Muscle of leg (tissue), 11 donors: ENCODE data around the gene SH3PXD2B. TPM values are rescaled to one million over a fixed set of nuclear protein-coding genes. Genes with fewer than 3 reads are reported as not detected.
"Not testable (repeated sequence)": the region's sequence is repeated elsewhere in the genome, so short reads cannot be mapped to it uniquely, and the experiment has no call there.

ENCODE experiments used
- DNase-seq: peaks from one replicate; pipeline ENCODE4 v3.0.0; 2013
- H3K27ac ChIP-seq: one replicate; pipeline ENCODE4 v1.5.1; 2013; ENCODE audit warnings: mild to moderate bottlenecking, low read length, control low read depth
- H3K27me3 ChIP-seq: one replicate; pipeline ENCODE4 v1.6.1; 2013; ENCODE audit warnings: low read length; ENCODE audit not compliant: control insufficient read depth, insufficient read depth
- H3K36me3 ChIP-seq: one replicate; pipeline ENCODE4 v1.6.1; 2013; ENCODE audit warnings: low read length; ENCODE audit not compliant: control insufficient read depth, insufficient read depth
- H3K4me1 ChIP-seq: one replicate; pipeline ENCODE4 v1.6.1; 2013; ENCODE audit warnings: low read length; ENCODE audit not compliant: control insufficient read depth, insufficient read depth
- H3K4me3 ChIP-seq: one replicate; pipeline ENCODE4 v1.5.1; 2013; ENCODE audit warnings: low read length, control low read depth
- H3K9me3 ChIP-seq: replicated peaks from 2 replicates; pipeline ENCODE4 v1.6.1; 2013; ENCODE audit warnings: low read depth, low read length; ENCODE audit not compliant: control insufficient read depth
- WGBS: methylation state at CpG from one replicate; pipeline ENCODE4 v1.1.5; 2013; ENCODE audit warnings: missing lambda C conversion rate; ENCODE audit not compliant: insufficient coverage; 5-methylcytosine and 5-hydroxymethylcytosine counted together
- polyA plus RNA-seq, 8 donors: library from polyadenylated mRNA; unstranded; fragments of 120-200 nt; gene quantifications; one replicate each; pipeline versions ENCODE4 v1.2.1 to v1.2.3, GENCODE V29; 2013; ENCODE audit warnings: inconsistent platforms in 1 of 8, low replicate concordance in 1 of 8; ENCODE audit not compliant: insufficient read length in 8 of 8, insufficient read depth in 1 of 8
- total RNA-seq: library from RNA; stranded (reverse); fragments of 120-200 nt; gene quantifications from one replicate; pipeline ENCODE4 v1.2.4, GENCODE V29; 2013

SH3PXD2B gene
- total and polyA plus RNA-seq, 9 donors, result 19.2 to 60.9 (median 36.1) TPM

DNA sequence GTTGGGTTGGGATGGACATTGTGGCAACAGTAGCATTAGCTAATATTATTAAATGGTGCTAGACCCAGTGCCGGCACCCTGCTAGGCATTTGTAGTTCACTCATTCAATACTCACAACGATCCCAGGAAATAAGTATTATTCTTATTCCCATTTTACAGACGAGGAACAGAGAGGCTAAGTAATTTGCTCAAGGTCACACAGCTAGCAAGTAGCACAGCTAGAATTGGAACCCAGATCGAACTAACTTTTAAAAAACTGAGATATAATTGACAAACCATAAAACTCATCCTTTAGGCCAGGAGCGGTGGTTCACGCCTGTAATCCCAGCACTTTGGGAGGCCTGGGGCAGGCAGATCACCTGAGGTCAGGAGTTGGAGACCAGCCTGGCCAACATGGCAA lies 79.5 kb downstream of the SH3PXD2B start:
- 94% methylated on average over 5 of the region's 6 CpGs for WGBS

DNA sequence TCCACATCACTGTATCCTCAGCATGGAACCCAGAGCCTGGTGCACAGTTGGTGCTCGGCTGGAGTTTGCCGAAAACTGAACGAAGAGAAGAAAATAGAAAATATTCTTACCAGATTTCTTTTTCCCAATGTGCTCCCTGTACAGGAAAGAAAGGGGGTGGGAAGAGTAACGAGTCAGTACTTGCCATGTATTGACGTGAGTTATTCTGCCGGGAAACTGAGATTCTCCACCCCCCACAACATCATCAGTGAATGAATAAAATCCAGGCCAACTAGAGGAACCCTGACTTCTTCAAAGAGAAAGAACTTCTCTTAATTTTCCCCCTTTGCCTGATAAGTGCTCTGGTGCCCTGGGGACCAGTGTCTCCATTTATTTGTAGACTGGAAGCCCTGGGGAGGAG lies 80.6 kb downstream of the SH3PXD2B start:
- H3K4me1 ChIP-seq, result no peaks in the 10 kb centered on the region
- H3K36me3 ChIP-seq, result peaks cover 51% of the 10 kb centered on the region
- WGBS, result no CpG with 5 or more reads among the region's 6 CpGs
- no peak for DNase-seq
- H3K27ac ChIP-seq, result no peak overlapping the region
- H3K27me3 ChIP-seq, result no peaks in the 10 kb centered on the region
- peaks cover 10% of the 10 kb centered on the region for H3K9me3 ChIP-seq
- no peak overlapping the region for H3K4me3 ChIP-seq

More for the DNA sequence above, 79.5 kb downstream of the SH3PXD2B start:
- H3K4me1 ChIP-seq, result no peaks in the 10 kb centered on the region
- H3K27me3 ChIP-seq, result no peaks in the 10 kb centered on the region
- H3K36me3 ChIP-seq, result peaks cover 55% of the 10 kb centered on the region
- peaks cover 10% of the 10 kb centered on the region for H3K9me3 ChIP-seq
- H3K27ac ChIP-seq, result no peak overlapping the region
- H3K4me3 ChIP-seq, result no peak overlapping the region
- DNase-seq, result no peak

DNA sequence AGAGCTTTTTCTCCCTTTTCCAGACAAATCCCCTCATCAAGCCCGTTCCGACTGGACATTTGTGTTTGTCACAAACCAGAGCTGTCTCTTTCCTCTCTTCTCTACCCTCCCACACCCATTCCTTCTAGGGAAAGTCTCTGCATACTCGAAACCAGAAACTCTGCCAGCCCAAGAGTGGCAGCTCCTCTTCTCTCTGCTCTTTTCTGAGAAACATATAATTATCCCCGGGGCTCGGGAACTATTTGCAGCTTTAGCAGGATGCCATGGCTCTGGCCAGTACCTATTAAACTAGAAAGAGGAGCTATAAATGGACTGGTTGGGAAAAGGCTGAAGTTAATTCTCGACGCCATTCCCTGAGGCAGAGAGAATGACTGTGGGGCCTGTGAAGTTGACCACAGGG lies 82.6 kb downstream of the SH3PXD2B start:
- no peak overlapping the region for H3K27ac ChIP-seq
- 91% methylated on average over 4 of the region's 7 CpGs for WGBS
- peaks cover 10% of the 10 kb centered on the region for H3K9me3 ChIP-seq
- peaks cover 42% of the 10 kb centered on the region for H3K36me3 ChIP-seq
- H3K27me3 ChIP-seq, result no peaks in the 10 kb centered on the region
- H3K4me3 ChIP-seq, result no peak overlapping the region
- no peak for DNase-seq
- no peaks in the 10 kb centered on the region for H3K4me1 ChIP-seq

DNA sequence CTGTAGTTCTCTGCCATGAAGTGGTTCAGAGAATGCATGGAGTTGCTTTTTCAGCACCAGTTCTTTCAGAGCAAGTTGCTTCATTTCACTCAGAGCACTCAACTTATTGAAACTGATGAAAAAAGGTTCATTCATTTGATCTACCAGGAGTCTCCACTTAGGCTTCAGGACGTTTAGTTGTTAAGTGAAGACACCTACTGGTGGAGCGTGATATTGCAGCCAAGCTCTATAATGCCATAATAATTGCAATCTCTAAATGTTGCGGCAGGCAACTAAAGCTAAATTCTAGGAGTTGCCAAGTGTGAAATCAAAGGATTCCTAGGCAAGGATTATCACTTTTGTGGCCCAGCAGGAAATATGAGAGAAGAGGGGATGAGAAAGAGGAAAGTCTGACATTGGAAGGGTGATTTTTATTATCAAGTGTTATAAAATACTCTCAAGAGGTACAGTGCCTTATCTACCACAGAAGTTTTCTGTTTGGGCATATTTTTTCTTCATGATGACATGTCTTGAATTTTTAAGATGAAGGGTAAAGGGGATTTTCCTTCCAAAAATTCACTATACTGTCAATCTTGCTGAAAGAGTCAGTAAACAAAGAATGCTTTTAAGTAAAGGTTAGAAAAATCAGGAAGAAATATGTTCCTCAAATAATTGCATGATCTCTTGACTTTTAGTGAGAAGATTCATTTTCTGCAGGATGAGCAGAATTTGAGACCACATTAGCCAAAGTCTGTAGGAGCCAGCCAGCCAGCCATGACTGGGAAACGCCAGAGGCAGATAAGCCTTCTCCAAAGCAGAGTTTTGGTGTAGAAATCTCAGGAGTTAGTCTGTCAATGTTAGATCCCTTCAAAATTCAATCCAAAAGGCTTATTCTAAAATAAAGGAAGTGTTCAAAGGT lies 83.4 kb downstream of the SH3PXD2B start:
- Histone ChIP-seq H3K4me1 (no peaks in the 10 kb centered on the region), H3K27me3 (no peaks in the 10 kb centered on the region), H3K27ac (no peak overlapping the region), H3K4me3 (no peak overlapping the region), H3K9me3 (peaks cover 10% of the 10 kb centered on the region), H3K36me3 (peaks cover 39% of the 10 kb centered on the region)
- DNase-seq, result no peak
- 83% methylated on average over 1 of the region's 4 CpGs for WGBS

DNA sequence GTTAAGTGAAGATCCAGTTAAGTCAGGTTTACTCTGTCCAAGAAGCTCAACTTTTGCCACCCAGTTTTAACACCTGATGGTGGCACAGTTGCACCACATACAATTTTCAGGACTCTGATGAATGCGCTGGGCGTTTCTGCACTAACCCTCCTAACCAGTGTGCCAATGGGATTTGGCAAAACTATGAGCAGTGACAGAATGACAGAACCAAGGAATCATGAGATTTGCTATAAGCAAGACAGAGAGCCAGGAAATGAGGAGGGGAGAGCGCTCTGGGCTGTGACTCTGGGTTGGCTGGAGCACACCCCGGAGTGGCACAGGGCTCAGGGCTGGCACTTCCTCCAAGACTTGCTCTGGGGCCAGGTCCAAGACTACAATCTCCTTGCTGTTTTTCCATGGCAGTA lies 84.1 kb downstream of the SH3PXD2B start:
- Histone ChIP-seq H3K4me1 (no peaks in the 10 kb centered on the region), H3K27me3 (no peaks in the 10 kb centered on the region), H3K27ac (no peak overlapping the region), H3K4me3 (no peak overlapping the region), H3K9me3 (peaks cover 10% of the 10 kb centered on the region), H3K36me3 (peaks cover 45% of the 10 kb centered on the region)
- peak; percentile 49 for DNase-seq
- WGBS, result 97% methylated on average over 4 of the region's 4 CpGs

DNA sequence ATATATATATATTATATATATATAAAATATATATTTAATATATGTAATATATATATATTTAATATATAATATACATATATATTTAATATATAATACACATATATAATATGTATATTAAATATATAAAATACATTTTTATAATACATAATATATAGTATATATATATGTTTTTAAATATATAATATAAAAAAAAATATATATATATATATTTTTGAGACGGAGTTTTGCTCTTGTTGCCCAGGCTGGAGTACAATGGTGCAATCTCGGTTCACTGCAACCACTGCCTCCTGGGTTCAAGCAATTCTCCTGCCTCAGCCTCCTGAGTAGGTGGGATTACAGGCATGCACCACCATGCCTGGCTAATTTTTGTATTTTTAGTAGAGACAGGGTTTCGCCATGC lies 85.6 kb downstream of the SH3PXD2B start:
- H3K9me3 ChIP-seq, H3K27ac ChIP-seq, DNase-seq, H3K4me3 ChIP-seq, H3K4me1 ChIP-seq, H3K27me3 ChIP-seq: not testable (repeated sequence)
- WGBS, result 100% methylated on average over 1 of the region's 3 CpGs
- peaks cover 39% of the 10 kb centered on the region for H3K36me3 ChIP-seq

DNA sequence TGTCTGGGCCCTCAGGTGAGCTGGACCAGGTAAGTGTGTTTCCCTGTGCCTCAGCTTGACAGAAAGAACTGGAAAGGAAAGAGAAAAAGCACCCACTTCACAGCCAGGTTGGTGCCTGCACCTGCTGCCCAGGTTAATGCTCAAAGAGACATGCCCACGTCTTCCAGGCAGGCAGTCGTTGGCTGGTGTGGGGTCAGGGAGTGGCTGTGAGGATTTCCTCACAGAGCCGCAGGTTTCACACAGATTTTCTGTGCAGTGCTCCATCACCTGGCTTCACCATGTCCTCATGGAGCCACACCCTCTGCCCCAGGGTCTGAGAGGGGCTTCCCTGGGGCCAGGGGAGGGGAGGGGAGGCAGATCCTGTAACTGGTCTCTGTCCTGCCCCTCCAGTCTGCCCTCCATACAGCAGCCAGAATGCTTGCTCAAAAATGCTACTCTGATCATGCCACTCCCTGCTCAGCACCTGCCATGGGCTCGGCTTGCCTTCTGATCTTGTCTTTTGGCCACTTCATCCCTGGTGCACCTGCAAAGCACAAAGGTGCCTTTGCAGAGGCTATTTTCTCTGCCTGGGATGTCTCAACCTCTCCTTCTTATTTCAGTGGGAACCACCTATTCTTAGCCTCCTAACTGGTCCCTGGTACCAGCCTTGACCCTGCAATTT lies 88.2 kb downstream of the SH3PXD2B start:
- 90% methylated on average over 3 of the region's 4 CpGs for WGBS
- no peaks in the 10 kb centered on the region for H3K4me1 ChIP-seq
- no peaks in the 10 kb centered on the region for H3K27me3 ChIP-seq
- H3K27ac ChIP-seq, result no peak overlapping the region
- H3K36me3 ChIP-seq, result peaks cover 32% of the 10 kb centered on the region
- peaks cover 3% of the 10 kb centered on the region for H3K9me3 ChIP-seq
- DNase-seq, result no peak
- no peak overlapping the region for H3K4me3 ChIP-seq

DNA sequence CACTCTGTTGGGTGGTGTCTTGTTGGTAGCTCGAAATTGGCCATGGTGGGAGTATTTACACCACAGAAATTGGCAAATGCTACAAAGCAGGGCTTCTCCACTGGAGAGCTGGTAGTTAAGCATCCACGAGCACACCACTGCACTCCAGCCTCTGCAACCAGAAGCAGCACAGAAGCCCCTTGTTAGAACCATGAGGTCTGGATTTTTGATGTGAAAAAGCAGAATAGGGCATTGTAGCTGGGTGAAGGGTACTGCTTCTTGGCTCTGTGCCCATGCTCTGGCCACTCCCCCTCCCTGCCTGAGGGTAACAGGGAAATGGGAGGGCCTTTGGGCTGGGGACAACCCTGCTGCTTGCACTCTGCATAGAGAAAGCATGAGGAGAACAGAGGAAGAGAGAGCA lies 89.6 kb downstream of the SH3PXD2B start:
- no peaks in the 10 kb centered on the region for H3K27me3 ChIP-seq
- WGBS, result no CpG with 5 or more reads among the region's 2 CpGs
- no peaks in the 10 kb centered on the region for H3K9me3 ChIP-seq
- H3K4me3 ChIP-seq, result no peak overlapping the region
- no peaks in the 10 kb centered on the region for H3K4me1 ChIP-seq
- no peak for DNase-seq
- no peak overlapping the region for H3K27ac ChIP-seq
- peaks cover 34% of the 10 kb centered on the region for H3K36me3 ChIP-seq

DNA sequence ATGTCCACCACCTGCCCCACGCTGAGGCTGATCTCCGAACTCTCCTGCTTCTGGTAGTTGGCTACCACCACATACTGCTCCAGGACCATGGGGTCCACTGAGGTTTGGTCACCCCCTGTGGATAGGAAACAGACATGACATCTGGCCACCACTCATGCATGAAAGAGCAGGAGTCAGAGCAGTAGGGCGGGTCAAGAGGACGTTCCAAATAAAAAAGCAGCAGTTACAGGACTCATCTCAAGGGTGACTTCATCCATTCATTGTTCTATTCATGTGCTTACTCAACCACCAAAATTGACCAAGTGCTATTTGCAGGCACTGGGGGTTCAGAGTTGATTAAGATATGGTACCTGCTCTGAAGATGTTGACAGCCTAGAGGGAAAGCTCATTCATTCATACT lies 91.6 kb downstream of the SH3PXD2B start:
- Histone ChIP-seq H3K36me3 (peaks cover 50% of the 10 kb centered on the region), H3K4me3 (no peak overlapping the region), H3K27me3 (no peaks in the 10 kb centered on the region), H3K4me1 (no peaks in the 10 kb centered on the region), H3K27ac (no peak overlapping the region), H3K9me3 (no peaks in the 10 kb centered on the region)
- no peak for DNase-seq
- WGBS, result 100% methylated on average over 1 of the region's 4 CpGs

DNA sequence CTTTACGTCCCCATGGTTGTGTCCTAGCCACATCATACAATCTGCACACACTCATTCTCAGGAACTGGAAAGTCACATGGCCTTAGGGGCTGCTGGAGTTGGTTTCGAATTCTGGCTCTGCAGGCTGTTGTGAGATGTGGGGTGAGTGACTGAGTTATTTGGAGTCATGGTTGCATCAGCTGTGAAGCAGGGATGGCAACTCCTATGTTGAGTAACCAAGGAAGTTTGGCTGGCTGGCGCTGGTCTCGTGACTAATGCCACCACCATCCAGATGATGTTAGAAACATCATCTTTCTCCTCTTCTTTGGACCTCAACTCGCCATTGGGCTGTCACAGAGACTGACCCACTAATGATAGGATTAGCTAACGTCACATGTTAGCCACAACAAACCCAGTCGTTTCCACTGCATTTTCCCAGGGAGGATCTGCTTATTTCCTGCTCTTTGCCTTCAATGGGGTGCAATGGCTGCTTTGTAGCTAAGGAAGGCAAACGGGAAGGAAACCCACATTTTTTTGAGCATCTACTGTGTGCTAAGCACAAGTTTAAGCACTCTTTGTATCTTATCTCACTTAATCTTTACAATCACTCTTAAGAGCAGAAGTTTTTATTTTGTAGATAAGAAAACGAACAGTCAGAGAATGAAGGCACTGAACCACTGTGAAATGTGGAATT lies 92.6 kb downstream of the SH3PXD2B start:
- peaks cover 48% of the 10 kb centered on the region for H3K36me3 ChIP-seq
- H3K27me3 ChIP-seq, result no peaks in the 10 kb centered on the region
- no peaks in the 10 kb centered on the region for H3K9me3 ChIP-seq
- no peak overlapping the region for H3K27ac ChIP-seq
- DNase-seq, result no peak
- no peaks in the 10 kb centered on the region for H3K4me1 ChIP-seq
- WGBS, result 72% methylated on average over 3 of the region's 9 CpGs
- H3K4me3 ChIP-seq, result no peak overlapping the region
